ENCODE results near the gene HVCN1. TPM values are rescaled to one million over a fixed set of nuclear protein-coding genes. Genes with fewer than 3 reads are reported as not detected.
"Not testable (repeated sequence)": the region's sequence is repeated elsewhere in the genome, so short reads cannot be mapped to it uniquely, and the experiment has no call there.

The HVCN1 gene
- total and polyA plus RNA-seq, 2 of the 13 experiments (the other 11 are each of a cell fraction or from before 2014, with no cell fraction given) = 0.49 to 1.3 TPM

DNA sequence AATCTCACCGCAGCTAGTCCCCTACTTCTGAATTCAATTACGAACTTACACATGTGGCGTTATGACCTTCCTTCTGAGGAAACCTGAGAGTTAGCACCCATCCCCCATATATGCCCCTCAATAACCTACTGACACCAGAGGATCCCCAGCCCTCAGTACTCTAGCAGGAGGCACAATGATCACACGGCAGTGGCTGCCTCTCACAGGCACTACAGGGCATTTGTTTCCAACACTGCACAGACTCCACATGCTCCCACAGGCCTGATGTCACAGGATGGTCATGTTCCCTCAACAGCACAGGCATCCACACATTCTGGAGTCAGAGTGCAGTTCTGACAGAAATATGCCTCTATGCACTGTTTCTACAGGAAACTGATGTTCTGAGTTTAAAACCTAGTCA is 36.4 kb upstream of the HVCN1 start:
- Histone ChIP-seq H4K20me1 (ENCODE audit: insufficient read depth, low read length) (peaks cover 27% of the 10 kb centered on the region), H3K4me2 (ENCODE audit: low read depth, low read length) (no peak overlapping the region), H3K36me3 (replicated peaks in 1 of 2; ENCODE audit: control insufficient read depth in 1 of 2, insufficient read depth in 2 of 2, low read length in 2 of 2) (peaks cover 24 to 90% of the 10 kb centered on the region in 2 experiments), H3K79me2 (ENCODE audit: insufficient read depth, low read length) (peaks cover 23% of the 10 kb centered on the region), H2AFZ (ENCODE audit: low read length) (no peak overlapping the region), H3K4me1 (ENCODE audit: insufficient read depth, low read length) (peaks cover 29% of the 10 kb centered on the region), H3K9ac (ENCODE audit: insufficient read depth, low read depth, low read length) (no peak overlapping the region), H3K9me3 (ENCODE audit: low read length) (no peaks in the 10 kb centered on the region), H3K27me3 (ENCODE audit: control insufficient read depth in 1 of 2, insufficient read depth in 2 of 2, low read length in 2 of 2) (no peaks in the 10 kb centered on the region), H3K27ac (ENCODE audit: extremely low read length, insufficient read depth, low read length) (no peak overlapping the region), H3K4me3 (replicated peaks in 1 of 3; ENCODE audit: insufficient read depth in 1 of 3, low read depth in 2 of 3, low read length in 3 of 3) (no peak overlapping the region)
- DNase-seq (ENCODE audit: low spot score) (no peak), FAIRE-seq (no peak), ATAC-seq (no peak)
- intact Hi-C loops (cut with micrococcal nuclease; ENCODE audit: unreplicated experiment) (no loop called here), in situ Hi-C loops (cut with HindIII; ENCODE audit: extremely low pct_ligation_motif_present, low pct_unique_long_range_greater_than_20kb) (no loop called here)
- TF ChIP-seq ZBTB8A (CRISPR knock-in tag; IDR thresholded peaks at IDR 0.05; ENCODE audit: borderline replicate concordance, low read depth) = no peak
- TF ChIP-seq, protein P1, sequence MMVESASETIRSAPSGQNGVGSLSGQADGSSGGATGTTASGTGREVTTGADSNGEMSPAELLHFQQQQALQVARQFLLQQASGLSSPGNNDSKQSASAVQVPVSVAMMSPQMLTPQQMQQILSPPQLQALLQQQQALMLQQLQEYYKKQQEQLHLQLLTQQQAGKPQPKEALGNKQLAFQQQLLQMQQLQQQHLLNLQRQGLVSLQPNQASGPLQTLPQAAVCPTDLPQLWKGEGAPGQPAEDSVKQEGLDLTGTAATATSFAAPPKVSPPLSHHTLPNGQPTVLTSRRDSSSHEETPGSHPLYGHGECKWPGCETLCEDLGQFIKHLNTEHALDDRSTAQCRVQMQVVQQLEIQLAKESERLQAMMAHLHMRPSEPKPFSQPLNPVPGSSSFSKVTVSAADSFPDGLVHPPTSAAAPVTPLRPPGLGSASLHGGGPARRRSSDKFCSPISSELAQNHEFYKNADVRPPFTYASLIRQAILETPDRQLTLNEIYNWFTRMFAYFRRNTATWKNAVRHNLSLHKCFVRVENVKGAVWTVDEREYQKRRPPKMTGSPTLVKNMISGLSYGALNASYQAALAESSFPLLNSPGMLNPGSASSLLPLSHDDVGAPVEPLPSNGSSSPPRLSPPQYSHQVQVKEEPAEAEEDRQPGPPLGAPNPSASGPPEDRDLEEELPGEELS (CRISPR knock-in tag; IDR thresholded peaks at IDR 0.05) = no peak
- no peak for TF ChIP-seq SP1 (IDR thresholded peaks at IDR 0.05)
- no peak for TF ChIP-seq SP1 (CRISPR knock-in tag; IDR thresholded peaks at IDR 0.05)
- no peak for TF ChIP-seq MAZ (IDR thresholded peaks at IDR 0.05; ENCODE audit: borderline replicate concordance, low read depth, low read length)
- no peak for TF ChIP-seq MAZ (CRISPR knock-in tag; IDR thresholded peaks at IDR 0.05; ENCODE audit: low read depth)
- TF ChIP-seq KLF12 (CRISPR knock-in tag; IDR thresholded peaks at IDR 0.05; ENCODE audit: borderline replicate concordance) = no peak
- no peak for TF ChIP-seq ZNF709 (CRISPR knock-in tag; IDR thresholded peaks at IDR 0.05)
- POLR2A ChIA-PET = no interaction called here
- CTCF ChIA-PET (ENCODE audit: low intra/inter-chr PET ratio, low total read pairs) = no interaction called here
- BruUV-seq (replicated peaks) = no TSS peak
- 98% methylated on average over 4 of the region's 4 CpGs for WGBS (ENCODE audit: low lambda C conversion rate)

DNA sequence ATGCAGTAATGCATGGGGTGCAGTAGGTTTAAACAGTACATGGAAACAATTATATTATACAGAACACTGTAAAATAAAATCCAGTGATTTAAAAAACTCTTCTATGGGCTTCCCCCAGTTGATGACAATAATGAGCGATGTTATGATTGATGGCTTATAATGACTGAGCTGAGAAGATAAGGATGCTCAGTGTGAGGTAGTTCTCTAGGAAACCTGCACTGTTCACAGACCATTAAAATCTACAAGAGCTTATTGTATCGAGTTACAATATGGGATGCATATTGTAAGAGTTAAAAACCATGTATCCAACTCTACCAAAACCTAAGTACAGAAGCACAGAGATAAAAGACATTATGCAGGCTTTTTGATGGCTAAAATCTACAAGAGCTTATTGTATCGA is 34.0 kb upstream of the HVCN1 start:
- H3K27me3 ChIP-seq (ENCODE audit: control insufficient read depth in 1 of 2, insufficient read depth in 2 of 2, low read length in 2 of 2); in situ Hi-C loops (cut with HindIII; ENCODE audit: extremely low pct_ligation_motif_present, low pct_unique_long_range_greater_than_20kb); H3K9ac ChIP-seq (ENCODE audit: insufficient read depth, low read depth, low read length); H3K9me3 ChIP-seq (ENCODE audit: low read length); H2AFZ ChIP-seq (ENCODE audit: low read length); intact Hi-C loops (cut with micrococcal nuclease; ENCODE audit: unreplicated experiment); H3K4me1 ChIP-seq (ENCODE audit: insufficient read depth, low read length); BruUV-seq (replicated peaks); H3K4me2 ChIP-seq (ENCODE audit: low read depth, low read length); H3K27ac ChIP-seq (ENCODE audit: extremely low read length, insufficient read depth, low read length); CTCF ChIA-PET (ENCODE audit: low intra/inter-chr PET ratio, low total read pairs); H3K4me3 ChIP-seq (replicated peaks in 1 of 3; ENCODE audit: insufficient read depth in 1 of 3, low read depth in 2 of 3, low read length in 3 of 3); ATAC-seq; DNase-seq (ENCODE audit: low spot score); POLR2A ChIA-PET; H3K79me2 ChIP-seq (ENCODE audit: insufficient read depth, low read length); FAIRE-seq: not testable (repeated sequence)
- WGBS (ENCODE audit: low lambda C conversion rate) = 98% methylated on average over 3 of the region's 3 CpGs
- H4K20me1 ChIP-seq (ENCODE audit: insufficient read depth, low read length) = peaks cover 21% of the 10 kb centered on the region
- H3K36me3 ChIP-seq (replicated peaks in 1 of 2; ENCODE audit: control insufficient read depth in 1 of 2, insufficient read depth in 2 of 2, low read length in 2 of 2) = peaks cover 21 to 93% of the 10 kb centered on the region in 2 experiments
